HCT116 (cell line): ENCODE data around the gene NDUFS2. TPM values are rescaled to one million over a fixed set of nuclear protein-coding genes. Genes with fewer than 3 reads are reported as not detected.

Source experiments
- ATAC-seq: fragments of 200-7000 bp; cut with Tn5 transposase; 2 replicates; pipeline ENCODE4 v1.9.1; 2020; ENCODE audit warnings: mild to moderate bottlenecking, moderate library complexity
- BruUV-seq: library from RNA; stranded (reverse); fragments of 400-500 nt; replicated peaks from 2 replicates; lab custom pipeline; 2021; lab: Mats Ljungman, UMichigan
- CTCF ChIA-PET: fragments of 300-600 bp; sonication (Branson Sonifier 250); formaldehyde crosslinking; loops from one replicate; lab custom pipeline; 2021; ENCODE audit warnings: antibody characterized with exemption; lab: Charles Lee
- POLR2A ChIA-PET: fragments of 300-600, 350-600 bp; sonication (Branson Sonifier 250); formaldehyde crosslinking; loops from one replicate; lab custom pipeline; 2021; ENCODE audit warnings: antibody characterized with exemption; lab: Charles Lee
- RAD21 ChIA-PET, 2 experiments: fragments of 300-600 bp; sonication (Branson Sonifier 250); formaldehyde crosslinking; loops; one replicate each; lab custom pipeline; 2023; ENCODE audit warnings: low total read pairs in 2 of 2; ENCODE audit not compliant: uncharacterized antibody in 2 of 2, unreplicated experiment in 2 of 2, low non-redundant PET in 1 of 2; lab: Charles Lee
- DNase-seq: peaks from one replicate; pipeline ENCODE4 v3.0.0-alpha.2; 2010; ENCODE audit warnings: low read depth, low spot score
- H2AFZ ChIP-seq: fragments of 200-600 bp; shearing (Covaris generic), sonication (generic); 2 replicates; pipeline ENCODE4 v1.6.1; 2017; ENCODE audit warnings: low read depth, mixed run types, mixed read lengths, antibody characterized with exemption, low read length; ENCODE audit not compliant: poor library complexity, severe bottlenecking
- H3K27ac ChIP-seq: 2 replicates; pipeline ENCODE4 v1.5.1; 2012; ENCODE audit warnings: low read depth, low read length
- H3K27me3 ChIP-seq: fragments of 200-600 bp; sonication (generic); 2 replicates; pipeline ENCODE4 v1.6.1; 2016; ENCODE audit warnings: mixed run types, low read length, mixed read lengths; ENCODE audit not compliant: insufficient read depth
- H3K36me3 ChIP-seq, 2 experiments: fragments of 200-500 bp in 1 of 2; fragments of 200-600 bp in 1 of 2; sonication (Bioruptor generic) in 1 of 2; sonication (generic) in 1 of 2; 2 replicates each; pipeline versions ENCODE4 v1.5.1 to v1.6.1; 2014 to 2016; ENCODE audit warnings: low read length in 2 of 2, inconsistent platforms in 1 of 2, mixed read lengths in 1 of 2, mixed run types in 1 of 2; ENCODE audit not compliant: insufficient read depth in 2 of 2, control insufficient read depth in 1 of 2
- H3K4me1 ChIP-seq, 2 experiments: fragments of 200-600 bp in 1 of 2; sonication (generic) in 1 of 2; 2 replicates each; pipeline versions ENCODE4 v1.5.1 to v1.6.1; 2012 to 2017; ENCODE audit warnings: low read length in 2 of 2, inconsistent platforms in 1 of 2, mild to moderate bottlenecking in 1 of 2, mixed read lengths in 1 of 2, mixed run types in 1 of 2, moderate library complexity in 1 of 2; ENCODE audit not compliant: insufficient read depth in 2 of 2, control insufficient read depth in 1 of 2
- H3K4me2 ChIP-seq: fragments of 200-600 bp; sonication (generic); 2 replicates; pipeline ENCODE4 v1.6.1; 2017; ENCODE audit warnings: mixed run types, low read length, mixed read lengths
- H3K4me3 ChIP-seq, 2 experiments: fragments of 200-600 bp in 1 of 2; sonication (generic) in 1 of 2; replicated peaks in 1 of 2; 2 replicates each; pipeline ENCODE4 v1.5.1; 2011 to 2016; ENCODE audit warnings: low read length in 2 of 2, control low read depth in 1 of 2, low read depth in 1 of 2, mild to moderate bottlenecking in 1 of 2, mixed read lengths in 1 of 2, mixed run types in 1 of 2
- H3K79me2 ChIP-seq: fragments of 200-600 bp; sonication (generic); 2 replicates; pipeline ENCODE4 v1.6.1; 2017; ENCODE audit warnings: mild to moderate bottlenecking, mixed run types, low read length, moderate library complexity, mixed read lengths; ENCODE audit not compliant: insufficient read depth
- H3K9ac ChIP-seq: fragments of 200-600 bp; sonication (generic); 2 replicates; pipeline ENCODE4 v1.6.1; 2016; ENCODE audit warnings: low read length, mixed read lengths
- H3K9me2 ChIP-seq: fragments of 200-600 bp; sonication (generic), shearing (Covaris generic); 2 replicates; pipeline ENCODE4 v1.6.1; 2017; ENCODE audit warnings: mixed run types, mild to moderate bottlenecking, moderate library complexity; ENCODE audit not compliant: insufficient read depth
- H3K9me3 ChIP-seq, 2 experiments: fragments of 200-500 bp in 1 of 2; fragments of 200-600 bp in 1 of 2; sonication (Bioruptor generic) in 1 of 2; sonication (generic) in 1 of 2; 2 replicates each; pipeline ENCODE4 v1.6.1; 2014 to 2017; ENCODE audit warnings: low read length in 2 of 2, mixed read lengths in 2 of 2, inconsistent platforms in 1 of 2, low read depth in 1 of 2, mild to moderate bottlenecking in 1 of 2, mixed run types in 1 of 2, moderate library complexity in 1 of 2; ENCODE audit not compliant: control insufficient read depth in 1 of 2, insufficient read depth in 1 of 2
- H4K20me1 ChIP-seq: fragments of 200-600 bp; sonication (generic), shearing (Covaris generic); 2 replicates; pipeline ENCODE4 v1.6.1; 2017; ENCODE audit warnings: mixed run types, mild to moderate bottlenecking, moderate library complexity; ENCODE audit not compliant: insufficient read depth
- EGR1 ChIP-seq: IDR thresholded peaks from 2 replicates; pipeline ENCODE4 v1.6.1; 2012; ENCODE audit warnings: low read depth
- ELF1 ChIP-seq: IDR thresholded peaks from 2 replicates; pipeline ENCODE4 v1.6.1; 2012; ENCODE audit warnings: low read depth, borderline replicate concordance
- EZH2 ChIP-seq: fragments of 200-600 bp; sonication (generic); IDR thresholded peaks from 2 replicates; pipeline ENCODE4 v1.6.1; 2017; ENCODE audit warnings: antibody characterized with exemption, mixed run types
- FOSL1 ChIP-seq: IDR thresholded peaks from 2 replicates; pipeline ENCODE4 v1.6.1; 2012; ENCODE audit warnings: low read depth
- JUND ChIP-seq: IDR thresholded peaks from 2 replicates; pipeline ENCODE4 v1.6.1; 2012
- POLR2A ChIP-seq: IDR thresholded peaks from 2 replicates; pipeline ENCODE4 v1.7.0; 2011; ENCODE audit warnings: borderline replicate concordance; ENCODE audit not compliant: insufficient read depth, insufficient read length; ENCODE audit errors: extremely low read depth
- POLR2AphosphoS5 ChIP-seq: IDR thresholded peaks from 2 replicates; pipeline ENCODE4 v1.6.1; 2011; ENCODE audit warnings: mild to moderate bottlenecking, low read depth, low read length, moderate library complexity
- RAD21 ChIP-seq: IDR thresholded peaks from 2 replicates; pipeline ENCODE4 v1.6.1; 2012; ENCODE audit warnings: low read depth, mild to moderate bottlenecking
- SIN3A ChIP-seq: IDR thresholded peaks from 2 replicates; pipeline ENCODE4 v1.6.1; 2012; ENCODE audit warnings: low read depth
- SRF ChIP-seq: IDR thresholded peaks from 2 replicates; pipeline ENCODE4 v1.6.1; 2012; ENCODE audit warnings: low read depth
- TCF7L2 ChIP-seq: IDR thresholded peaks from 2 replicates; pipeline ENCODE4 v1.7.0; 2011; ENCODE audit warnings: borderline replicate concordance, inconsistent platforms; ENCODE audit not compliant: insufficient read depth, insufficient read length; ENCODE audit errors: extremely low read depth
- YY1 ChIP-seq: IDR thresholded peaks from 2 replicates; pipeline ENCODE4 v1.6.1; 2011; ENCODE audit warnings: low read length, low read depth, moderate library complexity, mild to moderate bottlenecking; ENCODE audit not compliant: insufficient replicate concordance; ENCODE audit errors: extremely low read depth
- ZFX ChIP-seq: fragments of 450-650 bp; IDR thresholded peaks from 2 replicates; pipeline ENCODE4 v1.6.1; 2017
- ZNF274 ChIP-seq: fragments of 200-500 bp; sonication (Bioruptor generic); IDR thresholded peaks from 2 replicates; pipeline ENCODE4 v1.6.1; 2014; ENCODE audit warnings: mild to moderate bottlenecking, low read depth, low read length, inconsistent platforms
- intact Hi-C: fragments of 100-400 bp; cut with micrococcal nuclease; formaldehyde crosslinking; loops from 2 replicates; pipeline ENCODE4 v1.10.0; 2022
- total RNA-seq: library from RNA; stranded (reverse); gene quantifications from one replicate; pipeline ENCODE4 v1.2.1, GENCODE V29; 2021; ENCODE audit not compliant: unreplicated experiment
- TF ChIP-seq, protein P1 (sequence below), 3 experiments: fragments of 200-600 bp in 1 of 3; sonication (generic) in 1 of 3; IDR thresholded peaks in 2 of 3; conservative IDR thresholded peaks in 1 of 3; 2 replicates each; pipeline ENCODE4 v1.5.1; 2012 to 2017; ENCODE audit warnings: low read depth in 2 of 3, low read length in 2 of 3, antibody characterized with exemption in 1 of 3, borderline replicate concordance in 1 of 3, control low read depth in 1 of 3, mild to moderate bottlenecking in 1 of 3, mixed read lengths in 1 of 3, mixed run types in 1 of 3, moderate library complexity in 1 of 3; ENCODE audit not compliant: insufficient read depth in 1 of 3
- TF ChIP-seq, protein P2 (sequence below): IDR thresholded peaks from 2 replicates; pipeline ENCODE4 v1.6.1; 2011; ENCODE audit warnings: mild to moderate bottlenecking, low read length, moderate library complexity; ENCODE audit not compliant: insufficient replicate concordance; ENCODE audit errors: extremely low read depth
- TF ChIP-seq, protein P3 (sequence below): IDR thresholded peaks from 2 replicates; pipeline ENCODE4 v1.6.1; 2012

Gene NDUFS2
- total RNA-seq, 1 experiment from 2014 or later = 82.7 TPM

DNA sequence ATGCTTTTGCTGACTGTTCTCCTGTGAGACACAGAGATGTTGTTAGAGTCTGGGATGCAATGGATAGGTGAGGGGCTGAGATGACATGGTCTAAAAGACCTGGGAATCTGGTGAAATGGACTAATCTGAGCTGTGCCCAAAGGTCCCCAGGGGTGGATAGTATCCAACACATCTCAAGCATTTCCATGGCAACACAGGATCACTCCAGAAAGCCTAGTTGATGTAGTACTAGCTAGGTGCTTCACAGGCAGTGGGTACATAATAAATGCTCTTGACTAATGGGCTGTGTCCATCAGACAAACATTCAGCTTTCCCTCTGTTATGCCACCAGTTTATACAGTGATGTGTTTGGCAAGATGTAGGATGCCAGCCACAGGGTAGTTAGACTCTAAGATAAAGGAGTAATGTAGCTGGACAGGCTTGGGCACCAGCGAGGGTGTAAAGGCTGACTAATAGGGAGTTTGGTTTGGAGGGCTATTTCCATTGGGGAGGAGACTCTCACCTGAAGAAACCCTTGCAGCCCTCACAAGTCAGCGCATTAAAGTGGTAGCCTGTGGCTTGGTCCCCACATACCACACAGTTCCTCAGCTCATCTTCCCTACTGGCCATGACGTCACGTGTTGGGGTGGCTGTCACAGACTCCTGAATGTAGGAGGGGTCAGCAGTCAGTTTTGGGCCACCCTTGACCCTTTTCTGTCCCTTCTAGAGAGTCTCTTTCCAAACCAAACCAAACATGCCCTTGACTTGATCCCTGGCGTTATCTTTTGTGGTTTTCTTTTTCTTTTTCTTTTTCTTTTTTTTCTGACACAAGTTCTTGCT, 34.0 kb downstream of the NDUFS2 start (continued):
- TF ChIP-seq, protein P1, sequence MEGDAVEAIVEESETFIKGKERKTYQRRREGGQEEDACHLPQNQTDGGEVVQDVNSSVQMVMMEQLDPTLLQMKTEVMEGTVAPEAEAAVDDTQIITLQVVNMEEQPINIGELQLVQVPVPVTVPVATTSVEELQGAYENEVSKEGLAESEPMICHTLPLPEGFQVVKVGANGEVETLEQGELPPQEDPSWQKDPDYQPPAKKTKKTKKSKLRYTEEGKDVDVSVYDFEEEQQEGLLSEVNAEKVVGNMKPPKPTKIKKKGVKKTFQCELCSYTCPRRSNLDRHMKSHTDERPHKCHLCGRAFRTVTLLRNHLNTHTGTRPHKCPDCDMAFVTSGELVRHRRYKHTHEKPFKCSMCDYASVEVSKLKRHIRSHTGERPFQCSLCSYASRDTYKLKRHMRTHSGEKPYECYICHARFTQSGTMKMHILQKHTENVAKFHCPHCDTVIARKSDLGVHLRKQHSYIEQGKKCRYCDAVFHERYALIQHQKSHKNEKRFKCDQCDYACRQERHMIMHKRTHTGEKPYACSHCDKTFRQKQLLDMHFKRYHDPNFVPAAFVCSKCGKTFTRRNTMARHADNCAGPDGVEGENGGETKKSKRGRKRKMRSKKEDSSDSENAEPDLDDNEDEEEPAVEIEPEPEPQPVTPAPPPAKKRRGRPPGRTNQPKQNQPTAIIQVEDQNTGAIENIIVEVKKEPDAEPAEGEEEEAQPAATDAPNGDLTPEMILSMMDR (IDR thresholded peaks at IDR 0.05 in 2 of 3, conservative IDR thresholded peaks at IDR 0.05 in 1 of 3; ENCODE audit: borderline replicate concordance in 1 of 3, insufficient read depth in 1 of 3, low read depth in 2 of 3, low read length in 2 of 3) = no peak
- TF ChIP-seq SIN3A = no peak
- TF ChIP-seq, protein P2, sequence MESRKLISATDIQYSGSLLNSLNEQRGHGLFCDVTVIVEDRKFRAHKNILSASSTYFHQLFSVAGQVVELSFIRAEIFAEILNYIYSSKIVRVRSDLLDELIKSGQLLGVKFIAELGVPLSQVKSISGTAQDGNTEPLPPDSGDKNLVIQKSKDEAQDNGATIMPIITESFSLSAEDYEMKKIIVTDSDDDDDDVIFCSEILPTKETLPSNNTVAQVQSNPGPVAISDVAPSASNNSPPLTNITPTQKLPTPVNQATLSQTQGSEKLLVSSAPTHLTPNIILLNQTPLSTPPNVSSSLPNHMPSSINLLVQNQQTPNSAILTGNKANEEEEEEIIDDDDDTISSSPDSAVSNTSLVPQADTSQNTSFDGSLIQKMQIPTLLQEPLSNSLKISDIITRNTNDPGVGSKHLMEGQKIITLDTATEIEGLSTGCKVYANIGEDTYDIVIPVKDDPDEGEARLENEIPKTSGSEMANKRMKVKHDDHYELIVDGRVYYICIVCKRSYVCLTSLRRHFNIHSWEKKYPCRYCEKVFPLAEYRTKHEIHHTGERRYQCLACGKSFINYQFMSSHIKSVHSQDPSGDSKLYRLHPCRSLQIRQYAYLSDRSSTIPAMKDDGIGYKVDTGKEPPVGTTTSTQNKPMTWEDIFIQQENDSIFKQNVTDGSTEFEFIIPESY = no peak
- TF ChIP-seq ZFX = no peak

DNA sequence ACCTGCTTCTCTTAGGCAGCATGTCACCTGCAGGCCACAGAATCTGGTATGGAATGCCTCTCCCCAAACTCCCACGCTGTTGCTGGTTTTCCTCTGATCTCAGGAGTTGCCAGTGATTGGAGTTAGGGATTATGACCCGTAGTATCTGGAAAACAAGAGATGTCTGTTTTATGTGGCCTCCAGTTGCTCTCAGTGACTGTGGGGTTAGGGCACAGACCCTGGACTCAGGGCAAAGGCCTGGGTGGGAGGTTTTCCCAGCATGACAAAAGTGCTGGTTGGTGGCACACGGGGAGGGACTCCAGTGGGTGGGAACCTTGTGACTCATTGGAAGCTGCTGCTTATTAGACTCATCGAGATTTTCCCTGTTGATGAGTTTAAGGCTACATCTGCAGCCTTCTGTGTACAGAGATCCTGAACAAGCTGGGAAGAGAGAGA, 35.9 kb downstream of the NDUFS2 start, which contains the start of gene NR1I3:
TSS of gene NR1I3 (minus strand) at position 165 of the 435 bp plus-strand sequence. CDS start 1,638 bp downstream, outside the sequence.
- no peaks in the 10 kb centered on the region for H3K79me2 ChIP-seq
- CTCF ChIA-PET = interaction anchor here (1.8 kb wide), 1 partner anchor 12 kb away, joined by 6 read pairs; the partner anchor contains the start of gene TOMM40L
- intact Hi-C loops = no loop called here
- peaks cover 0 to 8% of the 10 kb centered on the region in 2 experiments; a peak in 2 of 4 replicates for H3K4me1 ChIP-seq
- no peaks in the 10 kb centered on the region for H4K20me1 ChIP-seq
- no peaks in the 10 kb centered on the region for H3K9me2 ChIP-seq
- BruUV-seq = no TSS peak
- POLR2A ChIA-PET = no interaction called here
- no peaks in the 10 kb centered on the region for H3K27me3 ChIP-seq
- no peak within 1 kb of the TSS for H3K27ac ChIP-seq
- no peak within 1 kb of the TSS for H3K4me2 ChIP-seq
- no peaks in the 10 kb centered on the region for H3K36me3 ChIP-seq
- no peak within 1 kb of the TSS for H2AFZ ChIP-seq
- no peak within 1 kb of the TSS for H3K4me3 ChIP-seq
- ATAC-seq (no peak), DNase-seq (no peak)
- H3K9me3 ChIP-seq = no peaks in the 10 kb centered on the region
- H3K9ac ChIP-seq = no peak within 1 kb of the TSS
- RAD21 ChIA-PET = no interaction called here
- no peak for TF ChIP-seq ZNF274
- TF ChIP-seq, protein P2 = no peak
- TF ChIP-seq FOSL1 = no peak
- TF ChIP-seq JUND = no peak
- TF ChIP-seq, protein P3, sequence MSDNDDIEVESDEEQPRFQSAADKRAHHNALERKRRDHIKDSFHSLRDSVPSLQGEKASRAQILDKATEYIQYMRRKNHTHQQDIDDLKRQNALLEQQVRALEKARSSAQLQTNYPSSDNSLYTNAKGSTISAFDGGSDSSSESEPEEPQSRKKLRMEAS = no peak
- TF ChIP-seq EZH2 = no peak
- TF ChIP-seq YY1 = no peak
- no peak for TF ChIP-seq EGR1
- no peak for TF ChIP-seq TCF7L2
- TF ChIP-seq POLR2AphosphoS5 = no peak
- no peak for TF ChIP-seq POLR2A
- TF ChIP-seq ELF1 = no peak
- TF ChIP-seq SIN3A = no peak
- no peak for TF ChIP-seq SRF
- no peak for TF ChIP-seq RAD21
